Measurements from ENCODE around the gene FBXO17.

DNA sequence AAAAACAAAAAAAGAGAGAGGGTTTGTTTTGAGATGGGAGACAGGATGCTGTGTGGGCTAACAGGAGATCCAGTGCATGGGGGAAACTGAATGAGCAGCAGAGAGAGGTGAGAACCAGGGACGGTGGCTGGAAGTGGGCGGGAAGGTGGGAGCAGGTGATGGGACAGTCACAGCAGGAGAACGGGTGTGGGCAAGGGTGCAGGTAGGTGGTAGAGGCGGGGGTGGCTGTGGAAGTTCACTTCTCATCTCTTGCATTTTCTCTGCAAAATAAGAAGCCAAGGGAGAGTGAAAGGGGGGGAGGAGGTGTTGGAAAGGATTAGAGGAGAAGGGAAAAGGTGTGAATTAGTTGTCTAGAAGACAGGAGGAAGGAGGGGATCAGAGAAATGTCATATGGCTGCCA is 21.9 kb downstream of the FBXO17 start:
- TF ChIP-seq, protein P1, sequence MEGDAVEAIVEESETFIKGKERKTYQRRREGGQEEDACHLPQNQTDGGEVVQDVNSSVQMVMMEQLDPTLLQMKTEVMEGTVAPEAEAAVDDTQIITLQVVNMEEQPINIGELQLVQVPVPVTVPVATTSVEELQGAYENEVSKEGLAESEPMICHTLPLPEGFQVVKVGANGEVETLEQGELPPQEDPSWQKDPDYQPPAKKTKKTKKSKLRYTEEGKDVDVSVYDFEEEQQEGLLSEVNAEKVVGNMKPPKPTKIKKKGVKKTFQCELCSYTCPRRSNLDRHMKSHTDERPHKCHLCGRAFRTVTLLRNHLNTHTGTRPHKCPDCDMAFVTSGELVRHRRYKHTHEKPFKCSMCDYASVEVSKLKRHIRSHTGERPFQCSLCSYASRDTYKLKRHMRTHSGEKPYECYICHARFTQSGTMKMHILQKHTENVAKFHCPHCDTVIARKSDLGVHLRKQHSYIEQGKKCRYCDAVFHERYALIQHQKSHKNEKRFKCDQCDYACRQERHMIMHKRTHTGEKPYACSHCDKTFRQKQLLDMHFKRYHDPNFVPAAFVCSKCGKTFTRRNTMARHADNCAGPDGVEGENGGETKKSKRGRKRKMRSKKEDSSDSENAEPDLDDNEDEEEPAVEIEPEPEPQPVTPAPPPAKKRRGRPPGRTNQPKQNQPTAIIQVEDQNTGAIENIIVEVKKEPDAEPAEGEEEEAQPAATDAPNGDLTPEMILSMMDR (IDR thresholded peaks at IDR 0.05; ENCODE audit: poor library complexity) = no peak
- no peak for TF ChIP-seq EZH2phosphoT487 (IDR thresholded peaks at IDR 0.05; ENCODE audit: low read depth, severe bottlenecking, unreplicated experiment)
